Measurements from ENCODE around the gene GOLGA8M.
"Not testable (repeated sequence)": the region's sequence is repeated elsewhere in the genome, so short reads cannot be mapped to it uniquely, and the experiment has no call there.

GOLGA8M gene

DNA sequence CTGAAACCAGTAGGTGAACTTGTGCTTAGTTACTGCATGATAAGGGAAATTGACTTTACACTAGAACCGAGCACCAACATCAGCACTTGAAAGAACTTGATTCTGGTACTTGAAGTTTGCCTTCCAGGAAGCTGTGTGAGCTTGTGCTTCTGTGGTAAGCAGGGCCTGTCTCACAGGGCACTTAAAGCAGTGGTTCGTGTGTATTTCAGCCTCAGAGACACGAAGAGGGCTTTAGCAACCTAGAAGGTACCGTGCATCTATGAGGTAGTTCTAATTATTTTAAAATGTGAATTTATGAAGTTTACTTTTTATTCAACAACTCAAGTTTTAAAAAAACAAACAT lies 56.2 kb downstream of the GOLGA8M start:
- DNase-seq (ENCODE audit: low spot score) = not testable (repeated sequence)

GRCh38 chr15:28655329-28656017 lies 56.7 kb downstream of the GOLGA8M start:
- DNase-seq (ENCODE audit: low spot score) = peak; percentile 4

- DNase-seq (ENCODE audit: low spot score) = not testable (repeated sequence)
These were observed 58.0 kb downstream of the GOLGA8M start for GRCh38 chr15:28654194-28654593.

GRCh38 chr15:28652538-28652937 lies 59.7 kb downstream of the GOLGA8M start:
- DNase-seq (ENCODE audit: low spot score) = not testable (repeated sequence)

All from ecto neural progenitor cell (in vitro differentiated cells).